Large intestine (tissue), 3 donors: ENCODE results near the gene RHOU. TPM values are rescaled to one million over a fixed set of nuclear protein-coding genes. Genes with fewer than 3 reads are reported as not detected.

ENCODE experiments used
- DNase-seq, 2 donors: peaks; one replicate each; pipeline versions ENCODE4 v3.0.0 to v3.0.0-alpha.2; 2013
- H3K27ac ChIP-seq: one replicate; pipeline ENCODE4 v1.5.1; 2013; ENCODE audit warnings: low read length
- H3K27me3 ChIP-seq: 2 replicates; pipeline ENCODE4 v1.6.1; 2013; ENCODE audit warnings: low read length; ENCODE audit not compliant: control insufficient read depth, insufficient read depth
- H3K36me3 ChIP-seq: 2 replicates; pipeline ENCODE4 v1.6.1; 2013; ENCODE audit warnings: low read length; ENCODE audit not compliant: control insufficient read depth, insufficient read depth
- H3K4me1 ChIP-seq: one replicate; pipeline ENCODE4 v1.6.1; 2013; ENCODE audit warnings: low read length; ENCODE audit not compliant: control insufficient read depth, insufficient read depth
- H3K4me3 ChIP-seq: one replicate; pipeline ENCODE4 v1.5.1; 2013; ENCODE audit warnings: low read length
- H3K9me3 ChIP-seq: one replicate; pipeline ENCODE4 v1.6.1; 2013; ENCODE audit warnings: mild to moderate bottlenecking, low read depth, low read length, moderate library complexity; ENCODE audit not compliant: control insufficient read depth
- WGBS: methylation state at CpG from one replicate; pipeline ENCODE4 v1.1.5; 2013; ENCODE audit warnings: low lambda C conversion rate; ENCODE audit not compliant: insufficient coverage; 5-methylcytosine and 5-hydroxymethylcytosine counted together
- polyA plus RNA-seq: library from polyadenylated mRNA; unstranded; fragments of 120-200 nt; gene quantifications from one replicate; pipeline ENCODE4 v1.2.1, GENCODE V29; 2013

The RHOU gene
- polyA plus RNA-seq, 1 donor = 44.2 TPM

- Histone ChIP-seq H3K4me1 (peaks cover 33% of the 10 kb centered on the region), H3K4me3 (no peak overlapping the region), H3K27me3 (no peaks in the 10 kb centered on the region), H3K36me3 (no peaks in the 10 kb centered on the region), H3K9me3 (peaks cover 3% of the 10 kb centered on the region), H3K27ac (peak overlapping the region; percentile 91)
- no CpG with 5 or more reads among the region's 5 CpGs for WGBS
- peak; percentile 95 to 99 for DNase-seq
These were observed 47.6 kb downstream of the RHOU start for GRCh38 chr1:228782662-228783417.

GRCh38 chr1:228783418-228784040 is 48.2 kb downstream of the RHOU start:
- peak overlapping the region; percentile 91 for H3K27ac ChIP-seq
- H3K9me3 ChIP-seq = peaks cover 3% of the 10 kb centered on the region
- no peaks in the 10 kb centered on the region for H3K36me3 ChIP-seq
- DNase-seq = peak; percentile 91 to 92
- no peaks in the 10 kb centered on the region for H3K27me3 ChIP-seq
- no CpG with 5 or more reads among the region's 11 CpGs for WGBS
- peaks cover 33% of the 10 kb centered on the region for H3K4me1 ChIP-seq
- H3K4me3 ChIP-seq = no peak overlapping the region

- no peaks in the 10 kb centered on the region for H3K36me3 ChIP-seq
- DNase-seq = peak in 1 of 2 donors; percentile 75
- peaks cover 3% of the 10 kb centered on the region for H3K9me3 ChIP-seq
- no peak overlapping the region for H3K4me3 ChIP-seq
- no peaks in the 10 kb centered on the region for H3K27me3 ChIP-seq
- no CpG with 5 or more reads among the region's 3 CpGs for WGBS
- peak overlapping the region; percentile 91 for H3K27ac ChIP-seq
- H3K4me1 ChIP-seq = peaks cover 33% of the 10 kb centered on the region
These were observed 48.9 kb downstream of the RHOU start for GRCh38 chr1:228784181-228784580.

- H3K36me3 ChIP-seq = no peaks in the 10 kb centered on the region
- WGBS = 100% methylated on average over 1 of the region's 15 CpGs
- peaks cover 3% of the 10 kb centered on the region for H3K9me3 ChIP-seq
- no peak overlapping the region for H3K4me3 ChIP-seq
- DNase-seq = no peak
- H3K27ac ChIP-seq = no peak overlapping the region
- H3K4me1 ChIP-seq = peaks cover 33% of the 10 kb centered on the region
- H3K27me3 ChIP-seq = no peaks in the 10 kb centered on the region
These were observed 50.4 kb downstream of the RHOU start for GRCh38 chr1:228785366-228786330.

GRCh38 chr1:228786361-228787129 is 51.3 kb downstream of the RHOU start:
- WGBS = 100% methylated on average over 1 of the region's 4 CpGs
- no peaks in the 10 kb centered on the region for H3K36me3 ChIP-seq
- no peak overlapping the region for H3K4me3 ChIP-seq
- H3K27ac ChIP-seq = no peak overlapping the region
- H3K27me3 ChIP-seq = no peaks in the 10 kb centered on the region
- no peak for DNase-seq
- peaks cover 29% of the 10 kb centered on the region for H3K4me1 ChIP-seq
- H3K9me3 ChIP-seq = peaks cover 3% of the 10 kb centered on the region

GRCh38 chr1:228791791-228792190 is 56.5 kb downstream of the RHOU start:
- no peaks in the 10 kb centered on the region for H3K27me3 ChIP-seq
- no peak overlapping the region for H3K4me3 ChIP-seq
- H3K4me1 ChIP-seq = peaks cover 9% of the 10 kb centered on the region
- no peaks in the 10 kb centered on the region for H3K36me3 ChIP-seq
- DNase-seq = peak in 1 of 2 donors; percentile 79
- peak overlapping the region; percentile 43 for H3K27ac ChIP-seq
- WGBS = 72% methylated on average over 2 of the region's 3 CpGs
- H3K9me3 ChIP-seq = no peaks in the 10 kb centered on the region

- Histone ChIP-seq H3K36me3 (no peaks in the 10 kb centered on the region), H3K4me3 (no peak overlapping the region), H3K27me3 (no peaks in the 10 kb centered on the region), H3K27ac (no peak overlapping the region), H3K4me1 (peaks cover 9% of the 10 kb centered on the region), H3K9me3 (no peaks in the 10 kb centered on the region)
- DNase-seq = no peak
- 90% methylated on average over 2 of the region's 3 CpGs for WGBS
These were observed 57.3 kb downstream of the RHOU start for GRCh38 chr1:228792601-228793000.

- no peak overlapping the region for H3K27ac ChIP-seq
- H3K4me1 ChIP-seq = peaks cover 9% of the 10 kb centered on the region
- no peaks in the 10 kb centered on the region for H3K36me3 ChIP-seq
- WGBS = no CpG with 5 or more reads among the region's 2 CpGs
- no peak for DNase-seq
- no peak overlapping the region for H3K4me3 ChIP-seq
- no peaks in the 10 kb centered on the region for H3K27me3 ChIP-seq
- H3K9me3 ChIP-seq = no peaks in the 10 kb centered on the region
These were observed 57.8 kb downstream of the RHOU start for GRCh38 chr1:228793032-228793431.

GRCh38 chr1:228794173-228794572 is 58.9 kb downstream of the RHOU start:
- WGBS = no CpG with 5 or more reads among the region's 1 CpG

More at GRCh38 chr1:228794173-228794572, 58.9 kb downstream of the RHOU start:
- no peak overlapping the region for H3K27ac ChIP-seq
- H3K9me3 ChIP-seq = no peaks in the 10 kb centered on the region
- no peaks in the 10 kb centered on the region for H3K36me3 ChIP-seq
- no peak overlapping the region for H3K4me3 ChIP-seq
- peaks cover 9% of the 10 kb centered on the region for H3K4me1 ChIP-seq
- DNase-seq = no peak
- no peaks in the 10 kb centered on the region for H3K27me3 ChIP-seq
